ENCODE results near the gene PDE1A. TPM values are rescaled to one million over a fixed set of nuclear protein-coding genes. Genes with fewer than 3 reads are reported as not detected.
"Not testable (repeated sequence)": the region's sequence is repeated elsewhere in the genome, so short reads cannot be mapped to it uniquely, and the experiment has no call there.

PDE1A gene
- polyA plus RNA-seq, 4 donors, result 19.7 to 25.6 (median 22.4) TPM

DNA sequence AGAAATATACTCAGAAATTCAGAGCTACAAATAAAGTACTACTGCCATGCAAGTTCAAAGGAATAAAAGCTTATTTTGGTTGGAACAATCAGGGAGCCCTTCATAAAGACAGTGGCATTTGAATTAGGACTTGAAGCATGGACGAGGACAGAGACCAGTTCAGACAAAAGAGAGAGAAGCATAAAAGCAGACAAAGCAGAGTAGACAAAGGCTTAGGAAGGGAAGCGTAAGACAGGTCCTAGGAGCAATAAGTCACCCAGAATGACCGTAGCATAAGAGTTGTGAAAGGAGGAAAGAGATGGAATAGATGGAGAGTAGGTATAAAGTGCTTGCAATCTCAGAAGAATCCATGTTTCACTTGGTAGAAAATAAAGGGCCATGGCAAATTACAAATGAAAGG is 14.0 kb downstream of the PDE1A start:
- no peak for DNase-seq (ENCODE audit: low read depth in 4 of 4, low spot score in 3 of 4)

DNA sequence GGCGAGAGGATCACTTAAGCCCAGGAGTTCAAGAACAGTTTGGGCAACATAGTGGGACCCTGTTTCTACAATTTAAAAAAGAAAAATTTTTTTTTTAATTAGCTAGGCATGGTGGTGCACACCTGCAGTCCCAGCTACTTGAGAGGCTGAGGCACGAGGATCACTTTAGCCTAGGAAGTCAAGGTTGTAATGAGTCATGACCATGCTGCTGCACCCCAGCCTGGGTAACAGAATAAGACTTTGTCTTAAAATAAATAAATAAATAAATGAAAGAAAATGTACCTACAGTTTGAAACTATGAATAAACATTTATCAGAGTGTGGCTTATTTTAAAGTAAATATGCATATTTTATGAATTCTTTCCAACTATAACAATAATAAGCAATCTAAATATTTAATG is 16.7 kb downstream of the PDE1A start:
- DNase-seq (ENCODE audit: low read depth in 4 of 4, low spot score in 3 of 4), result no peak

DNA sequence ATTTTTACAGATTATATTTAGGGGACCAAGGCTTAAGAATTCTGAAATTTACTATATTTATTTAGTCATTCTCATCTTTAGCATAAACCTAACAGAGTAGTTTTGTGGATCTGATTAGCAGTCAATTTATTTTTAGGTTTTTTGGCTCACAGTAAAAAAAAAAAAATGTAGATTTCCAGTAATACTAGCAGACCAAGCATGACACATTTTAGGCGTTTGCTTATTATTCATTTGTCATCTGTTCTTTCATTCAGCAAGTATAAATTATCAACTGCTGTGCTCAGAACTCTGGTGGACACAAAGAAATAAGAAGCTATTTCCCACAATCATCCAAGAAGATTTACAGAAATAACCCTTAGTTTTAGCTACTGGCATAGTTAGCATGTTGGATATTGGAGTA is 20.6 kb downstream of the PDE1A start:
- DNase-seq (ENCODE audit: low read depth in 4 of 4, low spot score in 3 of 4), result no peak

DNA sequence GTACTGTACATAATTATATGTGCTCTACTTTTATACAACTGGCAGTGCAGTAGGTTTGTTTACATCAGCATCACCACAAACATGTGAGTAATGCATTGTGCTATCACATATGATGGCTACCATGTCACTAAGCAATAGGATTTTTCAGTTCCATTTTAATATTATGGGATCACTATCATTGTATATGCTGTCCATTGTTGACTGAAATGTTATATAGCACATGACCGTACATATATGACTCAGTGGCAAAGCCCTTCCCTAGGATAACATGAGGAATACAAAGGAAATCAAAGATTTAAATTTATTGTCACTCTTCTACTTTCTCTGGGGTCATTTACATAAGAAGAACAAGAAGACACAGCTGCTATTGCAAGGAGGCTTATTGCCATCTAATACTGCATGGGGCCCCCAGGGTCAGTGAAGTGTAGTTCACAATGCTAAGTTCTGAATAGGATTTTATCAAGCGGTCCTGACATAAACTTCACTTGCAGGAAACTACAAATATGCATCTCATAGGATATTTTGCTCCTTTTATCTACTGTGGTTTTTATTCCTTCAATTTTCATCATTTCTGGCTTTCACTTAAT is 21.8 kb downstream of the PDE1A start:
- no peak for DNase-seq (ENCODE audit: low read depth in 4 of 4, low spot score in 3 of 4)

DNA sequence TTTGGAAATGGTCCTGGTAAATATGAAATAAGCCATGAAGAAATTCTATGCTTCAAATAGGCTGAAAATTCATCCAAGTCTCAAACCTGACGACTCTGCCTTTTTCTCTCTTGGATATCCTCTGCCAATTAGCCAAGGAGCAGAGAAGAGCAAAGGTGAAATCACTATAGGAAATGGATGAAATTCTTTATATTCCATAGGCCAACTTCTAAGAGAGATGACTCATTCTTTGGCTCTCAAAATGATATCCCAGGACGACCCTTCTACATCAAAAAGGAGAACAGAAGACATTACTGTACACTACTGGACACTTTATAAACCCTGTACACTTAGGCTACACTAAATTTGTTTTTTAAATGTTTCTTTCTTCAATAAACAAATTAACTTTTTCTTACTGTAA is 22.7 kb downstream of the PDE1A start:
- no peak for DNase-seq (ENCODE audit: low read depth in 4 of 4, low spot score in 3 of 4)

DNA sequence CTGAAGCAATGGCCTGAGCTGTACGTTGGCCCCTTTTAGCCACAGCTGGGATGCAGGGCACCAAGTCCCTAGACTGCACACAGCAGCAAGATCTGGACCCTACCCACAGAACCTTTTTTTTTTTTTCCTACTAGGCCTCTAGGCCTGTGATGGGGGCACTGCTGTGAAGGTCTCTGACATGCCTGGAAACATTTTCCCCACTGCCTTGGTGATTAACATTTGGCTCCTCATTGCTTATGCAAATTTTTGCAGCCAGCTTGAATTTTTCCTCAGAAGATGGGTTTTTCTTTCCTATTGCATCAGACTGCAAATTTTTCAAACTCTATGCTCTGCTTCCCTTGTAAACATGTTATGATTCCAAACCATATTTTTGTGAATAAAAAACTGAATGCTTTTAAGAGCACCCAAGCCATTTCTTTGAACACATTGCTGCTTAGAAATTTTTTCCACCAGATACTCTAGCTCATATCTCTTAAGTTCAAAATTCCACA is 33.5 kb downstream of the PDE1A start:
- no peak for DNase-seq (ENCODE audit: low read depth in 4 of 4, low spot score in 3 of 4)

DNA sequence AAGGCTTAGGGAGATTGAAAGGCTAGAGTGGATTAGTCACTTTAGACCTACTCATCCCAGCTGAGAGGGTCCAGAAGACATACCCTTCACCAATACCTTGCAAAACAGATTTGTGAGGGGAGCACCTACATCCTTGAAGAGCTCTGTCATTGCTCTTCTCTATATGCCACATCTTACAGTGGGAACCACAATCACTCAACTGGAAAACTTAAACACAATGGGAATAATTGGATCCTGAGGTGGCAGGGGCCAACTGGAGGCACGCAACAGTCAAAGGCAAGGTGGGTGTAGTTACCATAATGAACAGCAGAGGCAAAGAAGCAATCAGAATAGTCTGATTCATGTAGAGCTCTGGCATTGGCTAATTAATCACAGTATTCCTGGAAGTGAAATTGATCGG is 35.4 kb downstream of the PDE1A start:
- no peak for DNase-seq (ENCODE audit: low read depth in 4 of 4, low spot score in 3 of 4)

DNA sequence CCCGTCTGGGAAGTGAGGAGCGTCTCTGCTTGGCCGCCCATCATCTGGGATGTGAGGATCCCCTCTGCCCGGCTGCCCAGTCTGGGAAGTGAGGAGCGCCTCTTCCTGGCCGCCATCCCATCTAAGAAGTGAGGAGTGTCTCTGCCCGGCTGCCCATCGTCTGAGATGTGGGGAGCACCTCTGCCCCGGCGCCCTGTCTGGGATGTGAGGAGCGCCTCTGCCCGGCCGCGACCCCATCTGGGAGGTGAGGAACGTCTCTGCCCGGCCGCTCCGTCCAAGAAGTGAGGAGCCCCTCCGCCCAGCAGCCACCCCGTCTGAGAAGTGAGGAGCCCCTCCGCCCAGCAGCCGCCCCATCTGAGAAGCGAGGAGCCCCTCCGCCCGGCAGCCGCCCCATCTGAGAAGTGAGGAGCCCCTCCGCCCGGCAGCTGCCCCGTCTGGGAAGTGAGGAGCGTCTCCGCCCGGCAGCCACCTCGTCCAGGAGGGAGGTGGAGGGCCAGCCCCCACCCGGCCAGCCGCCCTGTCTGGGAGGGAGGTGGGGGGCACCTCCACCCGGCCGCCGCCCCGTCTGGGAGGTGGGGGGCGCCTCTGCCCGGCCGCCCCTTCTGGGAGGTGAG is 40.5 kb downstream of the PDE1A start:
- not testable (repeated sequence) for DNase-seq (ENCODE audit: low read depth in 4 of 4, low spot score in 3 of 4)

DNA sequence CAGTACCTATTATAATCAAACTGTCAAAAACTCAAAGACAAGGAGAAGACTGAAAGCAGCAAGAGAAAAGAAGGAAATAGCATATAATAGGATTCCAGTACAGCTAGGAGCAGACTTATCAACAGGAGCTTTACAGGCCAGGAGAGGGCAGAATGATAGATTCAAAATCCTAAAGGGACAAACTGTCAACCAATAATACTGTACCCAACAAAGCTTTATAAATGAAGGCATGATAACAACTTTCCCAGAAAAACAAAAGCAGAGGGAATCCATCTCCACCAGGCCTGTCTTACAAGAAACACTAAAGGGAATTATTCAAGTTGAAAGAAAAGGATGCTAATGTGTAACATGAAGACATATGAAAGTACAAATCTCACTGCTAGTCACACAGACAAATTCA is 42.0 kb downstream of the PDE1A start:
- DNase-seq (ENCODE audit: low read depth in 4 of 4, low spot score in 3 of 4), result no peak

DNA sequence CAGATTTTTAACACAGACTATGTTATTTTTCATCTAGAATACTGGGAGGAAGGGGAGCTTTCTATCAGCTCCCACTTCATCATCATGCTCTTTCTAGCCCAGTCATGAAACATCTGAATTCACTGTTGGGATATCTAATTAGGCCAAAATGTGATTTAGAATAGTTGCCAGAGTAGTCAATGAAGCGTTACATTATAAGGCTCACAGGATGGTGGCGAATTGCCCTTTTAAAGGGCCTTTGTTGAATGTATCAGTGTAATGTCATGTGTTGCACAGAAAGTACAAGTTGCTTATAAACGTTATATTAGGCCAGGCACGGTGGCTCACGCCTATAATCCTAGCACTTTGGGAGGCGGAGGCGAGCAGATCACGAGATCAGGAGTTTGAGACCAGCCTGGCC is 45.6 kb downstream of the PDE1A start:
- DNase-seq (ENCODE audit: low read depth in 4 of 4, low spot score in 3 of 4), result no peak

DNA sequence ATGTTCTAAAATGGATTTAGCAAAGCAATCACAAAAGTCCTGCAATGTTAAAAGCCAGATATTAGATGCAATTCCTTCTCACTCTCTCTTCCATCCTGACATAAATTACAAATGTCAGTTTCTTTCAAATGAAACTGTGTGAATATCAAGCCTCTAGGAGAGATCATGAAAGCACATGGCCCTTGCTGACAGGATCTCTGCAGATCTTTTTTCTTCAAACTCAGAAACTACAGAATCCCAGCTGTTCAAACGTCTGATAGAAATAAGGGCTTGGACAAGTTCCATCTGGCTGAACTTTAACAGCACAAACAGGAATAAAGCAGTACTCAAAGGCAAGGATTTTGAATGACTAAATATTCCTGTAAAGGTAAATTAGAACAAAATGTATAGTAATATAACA is 47.6 kb downstream of the PDE1A start:
- DNase-seq (ENCODE audit: low read depth in 4 of 4, low spot score in 3 of 4), result peak in 2 of 4 donors; percentile 44 to 57

DNA sequence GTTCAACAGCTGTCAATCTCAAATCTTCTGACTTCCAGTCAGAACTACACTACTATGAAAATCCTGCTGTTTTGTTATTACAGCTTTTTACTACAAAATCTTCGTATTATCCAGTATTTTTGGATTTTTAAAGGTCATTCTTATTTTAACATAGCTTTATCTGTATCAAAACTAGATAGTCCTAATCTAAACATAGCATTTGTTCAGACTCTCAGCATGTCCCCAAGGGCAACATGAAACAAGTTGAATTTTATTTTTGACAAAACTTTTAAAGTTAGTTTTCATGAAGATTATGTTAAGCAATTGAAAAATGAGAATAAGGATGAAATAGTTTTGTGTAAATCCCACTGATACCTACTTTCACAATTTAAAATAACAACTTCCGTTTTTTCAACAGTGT is 48.1 kb downstream of the PDE1A start:
- no peak for DNase-seq (ENCODE audit: low read depth in 4 of 4, low spot score in 3 of 4)

DNA sequence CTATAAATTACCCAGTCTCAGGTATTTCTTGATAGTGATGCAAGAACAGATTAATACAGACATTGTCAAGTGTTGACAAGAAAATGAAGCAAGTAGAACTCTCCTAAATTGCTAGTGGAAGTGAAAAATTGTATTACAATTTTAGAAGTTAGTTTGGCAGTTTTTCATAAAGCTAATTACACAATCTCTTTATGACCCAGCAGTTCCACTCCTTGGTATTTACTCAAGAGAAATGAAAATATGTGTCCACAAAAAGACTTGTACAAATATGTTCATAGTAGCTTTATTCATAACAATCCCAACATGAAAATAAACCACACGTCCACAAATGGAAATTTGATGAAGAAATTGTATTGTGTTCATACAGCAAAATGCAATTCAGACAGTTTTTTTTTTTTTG is 49.4 kb downstream of the PDE1A start:
- no peak for DNase-seq (ENCODE audit: low read depth in 4 of 4, low spot score in 3 of 4)

DNA sequence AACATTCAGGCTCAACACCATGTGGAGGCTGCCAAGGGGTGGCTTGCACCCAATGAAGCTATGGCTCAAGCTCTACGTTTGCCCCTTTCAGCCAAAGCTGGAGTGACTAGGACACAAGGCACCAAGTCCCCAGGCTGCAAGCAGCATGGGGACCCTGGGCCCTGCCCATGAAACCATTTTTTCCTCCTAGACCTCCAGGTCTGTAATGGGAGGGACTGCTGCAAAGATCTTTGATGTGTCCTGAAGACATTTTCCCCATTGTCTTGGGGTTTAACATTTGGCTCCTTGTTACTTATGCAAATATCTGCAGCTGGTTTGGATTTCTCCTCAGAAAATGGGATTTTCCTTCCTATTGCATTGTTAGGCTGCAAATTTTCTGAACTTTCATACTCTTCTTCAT is 51.0 kb downstream of the PDE1A start:
- DNase-seq (ENCODE audit: low read depth in 4 of 4, low spot score in 3 of 4), result no peak

DNA sequence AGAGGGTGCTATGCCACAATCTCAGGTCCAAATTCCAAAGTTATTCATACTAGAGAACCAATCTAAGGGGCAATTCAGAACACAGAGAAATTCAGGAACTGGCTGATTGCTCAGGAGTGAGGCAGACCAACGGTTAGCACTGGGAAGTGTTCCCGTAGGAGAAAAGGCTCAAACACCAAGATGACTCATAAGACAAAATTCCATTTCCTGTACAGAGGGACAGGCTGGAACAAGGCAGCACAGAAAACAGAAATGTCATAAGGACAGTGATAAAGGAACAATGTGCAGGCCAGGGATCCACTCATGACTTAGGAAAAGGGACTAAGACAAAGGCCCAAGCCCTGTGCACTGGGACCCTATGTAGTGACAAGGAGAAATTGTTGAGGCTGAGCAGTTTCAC is 54.2 kb downstream of the PDE1A start:
- DNase-seq (ENCODE audit: low read depth in 4 of 4, low spot score in 3 of 4), result no peak

DNA sequence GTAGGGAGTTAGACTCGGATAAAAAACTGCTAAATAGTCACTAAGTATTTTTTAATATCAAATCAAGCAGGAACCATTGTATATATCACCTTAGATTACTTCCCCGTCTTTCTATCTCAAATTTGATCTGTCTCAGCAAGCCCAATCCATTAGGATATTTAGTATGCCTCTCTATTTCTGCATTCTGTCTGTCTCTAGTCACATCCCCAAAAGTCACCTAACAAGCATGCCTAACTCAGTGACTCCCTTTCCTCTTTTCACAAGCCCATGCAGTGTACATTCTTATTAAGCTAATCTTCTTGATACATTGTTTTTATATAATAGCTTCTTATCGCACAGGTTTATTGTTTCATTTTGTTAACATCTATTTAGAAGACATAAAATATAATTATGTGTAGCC is 57.8 kb downstream of the PDE1A start:
- DNase-seq (ENCODE audit: low read depth in 4 of 4, low spot score in 3 of 4), result no peak

DNA sequence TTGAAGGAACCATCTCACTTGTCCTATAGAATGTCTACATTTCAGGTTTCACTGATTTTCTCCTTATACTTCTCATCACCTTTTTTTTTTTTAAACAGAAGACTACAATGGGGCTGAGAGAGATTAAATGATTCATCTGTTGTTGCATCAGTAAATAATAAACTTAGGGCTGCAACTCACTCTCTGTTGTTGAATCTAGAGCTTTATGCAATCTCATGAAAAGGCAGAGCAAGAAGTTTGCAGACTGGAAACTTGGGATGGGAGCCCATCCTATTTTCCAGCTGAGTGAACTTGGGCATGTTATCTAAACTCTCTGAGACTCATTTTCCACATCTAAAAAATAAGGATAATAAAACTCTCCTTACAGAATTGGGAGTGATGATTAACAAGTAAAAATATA is 58.4 kb downstream of the PDE1A start:
- no peak for DNase-seq (ENCODE audit: low read depth in 4 of 4, low spot score in 3 of 4)

DNA sequence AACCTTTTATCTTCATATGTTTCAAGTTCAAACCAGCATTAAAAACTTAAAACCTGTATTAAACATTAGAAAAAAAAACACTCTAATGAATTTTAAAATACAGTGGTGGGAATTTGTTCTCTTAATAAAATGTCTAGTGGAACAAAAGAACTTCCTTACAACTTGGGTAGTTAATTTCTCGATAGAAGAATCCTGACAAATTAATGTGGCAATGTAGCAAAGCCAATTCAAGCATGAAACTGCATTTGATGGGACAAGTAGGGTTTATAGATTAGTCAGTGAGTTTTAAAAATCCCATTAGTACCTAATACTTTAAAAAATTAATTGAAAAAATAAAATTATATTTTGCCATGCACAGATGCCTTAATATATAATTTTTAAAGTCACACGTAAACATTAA is 59.4 kb downstream of the PDE1A start:
- no peak for DNase-seq (ENCODE audit: low read depth in 4 of 4, low spot score in 3 of 4)

DNA sequence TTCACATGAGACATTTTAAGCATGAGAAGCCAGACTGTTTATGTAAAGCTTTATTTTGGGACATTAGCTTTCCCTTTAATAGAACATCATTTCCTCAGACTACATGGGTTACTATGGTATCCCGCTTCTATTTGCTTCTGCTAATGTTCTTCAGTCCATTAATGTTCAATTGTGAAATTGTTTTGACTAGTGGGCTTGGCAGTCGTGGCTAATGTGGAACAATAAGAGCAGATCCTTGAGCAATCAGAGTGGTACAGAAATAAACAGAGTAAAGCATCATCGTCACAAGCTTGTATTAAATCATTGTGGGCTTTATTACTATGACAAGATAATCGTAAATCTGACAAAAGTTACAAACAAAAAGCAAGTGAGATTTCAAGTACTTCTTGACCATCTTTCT is 60.2 kb downstream of the PDE1A start:
- DNase-seq (ENCODE audit: low read depth in 4 of 4, low spot score in 3 of 4), result no peak

DNA sequence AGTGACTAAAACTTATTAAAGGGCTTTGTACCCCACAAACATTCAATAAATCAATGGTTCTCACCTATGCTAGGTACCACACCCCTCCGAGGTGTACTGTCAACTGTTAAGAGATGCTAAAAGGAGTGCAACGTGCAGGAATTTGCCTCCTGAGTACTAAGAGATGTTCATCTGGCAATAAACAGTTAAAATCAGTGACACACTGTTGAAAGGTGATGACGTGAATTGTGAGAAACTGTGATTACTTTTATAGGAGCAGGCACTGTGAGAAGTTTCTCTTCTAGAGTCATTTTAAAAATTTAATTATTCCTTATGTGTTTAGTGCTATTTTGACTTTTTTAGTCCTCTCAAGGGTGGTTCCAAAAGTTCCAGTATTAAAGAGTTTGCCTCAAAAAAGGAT is 61.0 kb downstream of the PDE1A start:
- no peak for DNase-seq (ENCODE audit: low read depth in 4 of 4, low spot score in 3 of 4)

DNA sequence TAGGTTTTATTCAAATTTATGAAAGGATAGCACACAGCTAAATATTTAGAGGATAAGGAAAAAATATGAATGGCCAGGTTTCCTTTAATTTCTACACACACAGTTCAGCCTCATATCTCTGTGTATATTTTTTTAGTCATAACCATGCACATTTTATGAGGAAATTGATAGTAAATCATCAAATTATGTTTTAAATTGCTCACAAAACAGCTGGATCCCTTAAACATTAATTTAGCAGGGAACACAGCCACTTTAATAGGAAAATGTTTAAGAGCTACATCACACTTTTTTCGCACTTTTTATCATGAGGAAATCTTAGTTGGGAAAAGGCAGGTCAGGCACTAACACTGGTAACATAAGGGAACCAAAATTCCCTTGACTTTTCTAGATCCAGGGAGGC is 65.4 kb downstream of the PDE1A start:
- no peak for DNase-seq (ENCODE audit: low read depth in 4 of 4, low spot score in 3 of 4)

DNA sequence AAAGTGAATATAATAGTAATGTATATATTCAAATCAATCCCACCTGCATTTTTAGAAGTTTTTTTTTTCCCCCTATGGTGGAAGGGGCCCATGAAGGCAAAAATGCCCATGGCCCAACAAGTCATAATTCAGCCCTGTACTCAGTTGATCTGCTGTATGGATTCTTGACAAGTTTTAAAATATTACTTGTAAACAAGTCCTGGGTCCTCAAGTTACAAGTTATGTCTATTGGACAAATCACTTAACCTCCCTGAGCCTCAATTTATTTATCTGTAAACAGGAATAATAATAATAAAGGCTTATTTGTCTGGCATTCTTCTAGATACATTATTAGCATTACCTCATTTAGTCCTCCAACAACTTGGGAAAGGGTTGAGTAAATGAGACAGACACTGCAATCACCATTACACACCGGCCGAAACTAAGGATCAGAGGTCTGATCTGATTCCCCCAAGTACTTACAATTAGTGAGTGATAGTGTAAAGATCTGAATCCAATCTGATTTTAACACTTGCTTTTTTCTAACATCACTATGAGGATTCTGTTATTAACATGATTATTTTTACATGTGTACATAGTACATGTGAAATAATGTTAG is 66.1 kb downstream of the PDE1A start:
- no peak for DNase-seq (ENCODE audit: low read depth in 4 of 4, low spot score in 3 of 4)

All from right renal pelvis (tissue), 4 donors.